Mesothelial cell of epicardium (in vitro differentiated cells): ENCODE data around the gene ATXN2. TPM values are rescaled to one million over a fixed set of nuclear protein-coding genes. Genes with fewer than 3 reads are reported as not detected.

Experiments used
- DNase-seq, 2 experiments: peaks; one replicate each; pipeline ENCODE4 v3.0.0; 2021; ENCODE audit warnings: low spot score in 2 of 2; ENCODE audit not compliant: unreplicated experiment in 2 of 2
- H3K27ac Mint-ChIP-seq: 2 replicates; pipeline ENCODE4 v1.8.0; 2021; ENCODE audit warnings: mixed read lengths
- H3K27me3 Mint-ChIP-seq: 2 replicates; pipeline ENCODE4 v1.8.0; 2021; ENCODE audit warnings: low read depth, mixed read lengths
- H3K36me3 Mint-ChIP-seq: 2 replicates; pipeline ENCODE4 v1.8.0; 2021; ENCODE audit warnings: mixed read lengths
- H3K4me1 Mint-ChIP-seq: 2 replicates; pipeline ENCODE4 v1.8.0; 2021; ENCODE audit warnings: mixed read lengths
- H3K4me3 Mint-ChIP-seq: 2 replicates; pipeline ENCODE4 v1.8.0; 2021; ENCODE audit warnings: mild to moderate bottlenecking, moderate library complexity, mixed read lengths
- H3K9me3 Mint-ChIP-seq: 2 replicates; pipeline ENCODE4 v1.8.0; 2021; ENCODE audit warnings: mixed read lengths
- total RNA-seq: library from RNA; stranded (reverse); gene quantifications from 3 replicates; pipeline ENCODE4 v1.2.1, GENCODE V29; 2021
- TF ChIP-seq, protein P1 (sequence below): fragments of 200-600 bp; sonication (generic); IDR thresholded peaks from one replicate; pipeline ENCODE4 v1.5.0; 2021; ENCODE audit warnings: antibody characterized with exemption; ENCODE audit not compliant: unreplicated experiment

ATXN2 gene
- total RNA-seq, 1 donor from 2014 or later = 152 TPM

DNA sequence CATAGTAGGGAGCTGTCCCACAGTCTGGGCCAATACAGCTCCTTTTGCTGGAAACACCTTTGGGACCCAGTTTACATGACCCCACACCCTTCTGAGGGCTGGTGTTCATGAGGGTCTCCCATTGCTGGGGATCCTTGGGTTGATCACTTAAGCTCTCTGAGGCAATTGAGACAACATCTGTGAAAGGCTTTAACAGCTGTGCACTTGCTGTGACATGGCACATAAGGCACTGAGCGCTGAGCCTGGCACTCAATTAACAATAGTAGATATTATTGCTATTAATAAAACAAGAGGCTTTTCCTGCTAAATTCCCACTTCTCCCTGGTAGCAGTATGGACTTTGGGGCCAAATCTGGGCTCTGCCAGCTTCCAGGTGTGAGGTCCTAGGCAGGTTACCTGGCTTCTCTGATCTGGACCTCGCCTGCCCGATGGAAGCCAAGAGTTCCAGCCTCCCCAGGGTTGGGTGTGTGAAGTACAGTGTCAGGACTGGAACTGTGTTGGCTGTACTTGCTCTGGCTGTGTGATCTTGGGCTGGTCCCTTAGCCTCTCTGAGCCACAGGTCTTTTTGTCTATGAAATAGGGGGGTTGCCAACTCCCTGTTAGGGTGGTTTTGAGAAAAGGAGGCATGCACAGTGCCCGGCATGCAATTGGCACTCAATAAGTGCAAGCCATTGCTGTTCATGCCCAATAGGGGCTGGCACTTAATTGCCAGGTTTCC, 190.3 kb downstream of the ATXN2 start:
- H3K36me3 Mint-ChIP-seq = no peaks in the 10 kb centered on the region
- H3K4me3 Mint-ChIP-seq = no peak overlapping the region
- TF ChIP-seq, protein P1, sequence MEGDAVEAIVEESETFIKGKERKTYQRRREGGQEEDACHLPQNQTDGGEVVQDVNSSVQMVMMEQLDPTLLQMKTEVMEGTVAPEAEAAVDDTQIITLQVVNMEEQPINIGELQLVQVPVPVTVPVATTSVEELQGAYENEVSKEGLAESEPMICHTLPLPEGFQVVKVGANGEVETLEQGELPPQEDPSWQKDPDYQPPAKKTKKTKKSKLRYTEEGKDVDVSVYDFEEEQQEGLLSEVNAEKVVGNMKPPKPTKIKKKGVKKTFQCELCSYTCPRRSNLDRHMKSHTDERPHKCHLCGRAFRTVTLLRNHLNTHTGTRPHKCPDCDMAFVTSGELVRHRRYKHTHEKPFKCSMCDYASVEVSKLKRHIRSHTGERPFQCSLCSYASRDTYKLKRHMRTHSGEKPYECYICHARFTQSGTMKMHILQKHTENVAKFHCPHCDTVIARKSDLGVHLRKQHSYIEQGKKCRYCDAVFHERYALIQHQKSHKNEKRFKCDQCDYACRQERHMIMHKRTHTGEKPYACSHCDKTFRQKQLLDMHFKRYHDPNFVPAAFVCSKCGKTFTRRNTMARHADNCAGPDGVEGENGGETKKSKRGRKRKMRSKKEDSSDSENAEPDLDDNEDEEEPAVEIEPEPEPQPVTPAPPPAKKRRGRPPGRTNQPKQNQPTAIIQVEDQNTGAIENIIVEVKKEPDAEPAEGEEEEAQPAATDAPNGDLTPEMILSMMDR = no peak
- peaks cover 11% of the 10 kb centered on the region for H3K4me1 Mint-ChIP-seq
- H3K27ac Mint-ChIP-seq = no peak overlapping the region
- peaks cover 25% of the 10 kb centered on the region for H3K27me3 Mint-ChIP-seq
- H3K9me3 Mint-ChIP-seq = no peaks in the 10 kb centered on the region
- DNase-seq = no peak

- TF ChIP-seq, protein P1 = no peak
- H3K27me3 Mint-ChIP-seq = peaks cover 29% of the 10 kb centered on the region
- H3K4me3 Mint-ChIP-seq = no peak overlapping the region
Observed at GRCh38 chr12:111408116-111408440, 191.0 kb downstream of the ATXN2 start.

GRCh38 chr12:111407377-111408115, 191.6 kb downstream of the ATXN2 start:
- H3K4me1 Mint-ChIP-seq = peaks cover 16% of the 10 kb centered on the region

More at GRCh38 chr12:111408116-111408440, 191.0 kb downstream of the ATXN2 start:
- H3K27ac Mint-ChIP-seq = no peak overlapping the region
- H3K36me3 Mint-ChIP-seq = no peaks in the 10 kb centered on the region
- no peak for DNase-seq
- peaks cover 15% of the 10 kb centered on the region for H3K4me1 Mint-ChIP-seq
- H3K9me3 Mint-ChIP-seq = no peaks in the 10 kb centered on the region

GRCh38 chr12:111406474-111407376, 192.4 kb downstream of the ATXN2 start:
- Mint-ChIP-seq H3K9me3 (no peaks in the 10 kb centered on the region), H3K4me3 (peak overlapping the region; percentile 70), H3K4me1 (peaks cover 16% of the 10 kb centered on the region), H3K27me3 (peaks cover 34% of the 10 kb centered on the region), H3K27ac (peak overlapping the region; percentile 56), H3K36me3 (no peaks in the 10 kb centered on the region)
- TF ChIP-seq, protein P1 = no peak
- no peak for DNase-seq

More at GRCh38 chr12:111407377-111408115, 191.6 kb downstream of the ATXN2 start:
- no peaks in the 10 kb centered on the region for H3K36me3 Mint-ChIP-seq
- TF ChIP-seq, protein P1 = no peak
- H3K9me3 Mint-ChIP-seq = no peaks in the 10 kb centered on the region
- no peak for DNase-seq
- no peak overlapping the region for H3K27ac Mint-ChIP-seq
- H3K4me3 Mint-ChIP-seq = peak overlapping the region; percentile 70
- H3K27me3 Mint-ChIP-seq = peaks cover 34% of the 10 kb centered on the region

DNA sequence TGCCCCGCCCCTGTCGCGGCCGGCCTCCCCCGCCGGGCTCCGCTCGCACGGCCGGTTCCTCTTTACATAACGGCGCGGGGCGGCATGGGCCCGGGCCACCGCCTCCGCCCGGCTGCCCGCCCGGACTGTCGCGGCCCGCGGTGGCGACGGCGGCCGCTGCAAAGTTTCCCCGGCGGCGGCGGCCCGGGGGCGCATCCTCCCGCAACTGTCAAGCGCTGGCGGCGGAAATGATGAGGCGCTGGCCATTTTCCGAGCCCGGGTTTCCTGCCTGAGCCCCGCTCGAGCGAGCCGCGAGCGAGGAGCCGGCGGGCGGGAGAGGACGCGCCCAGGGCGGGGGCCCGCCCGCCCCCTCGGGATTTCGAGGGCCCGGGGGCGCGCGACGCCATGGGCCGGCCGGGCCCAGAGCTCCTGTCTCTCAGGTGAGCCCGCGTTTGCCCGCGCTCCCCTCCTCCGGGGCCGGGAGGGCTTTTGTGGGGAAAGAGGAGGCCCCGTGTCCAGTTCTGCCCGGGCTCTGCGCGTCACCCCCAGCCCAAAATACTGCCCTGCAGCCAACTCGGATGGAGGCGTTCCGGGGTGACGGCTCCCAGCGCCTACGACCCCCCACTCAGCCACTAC, 193.1 kb downstream of the ATXN2 start, which contains the start of gene SH2B3:
Gene SH2B3, plus strand, starts transcription at position 65 of the 615 bp plus-strand sequence. CDS start 12,223 bp downstream, outside the sequence.
- peak within 1 kb of the TSS; percentile 72 for H3K4me3 Mint-ChIP-seq
- H3K4me1 Mint-ChIP-seq = peaks cover 16% of the 10 kb centered on the region
- TF ChIP-seq, protein P1 = no peak
- H3K27ac Mint-ChIP-seq = peak within 1 kb of the TSS; percentile 72
- H3K27me3 Mint-ChIP-seq = peaks cover 34% of the 10 kb centered on the region
- peak in 1 of 2 experiments; percentile 73 for DNase-seq
- no peaks in the 10 kb centered on the region for H3K36me3 Mint-ChIP-seq
- no peaks in the 10 kb centered on the region for H3K9me3 Mint-ChIP-seq
